Measurements from ENCODE around the gene EPS8.

EPS8 gene

GRCh38 chr12:15581006-15581405 lies 208.2 kb downstream of the EPS8 start:
- in situ Hi-C loops (cut with HindIII; ENCODE audit: low pct_unique_long_range_greater_than_20kb, low sequenced_read_pairs): no loop called here
- no peak for TF ChIP-seq JUND (IDR thresholded peaks at IDR 0.05; ENCODE audit: low read depth)
- no peak for DNase-seq (ENCODE audit: low read depth in 1 of 2, low spot score in 1 of 2)

GRCh38 chr12:15580431-15580830 lies 208.8 kb downstream of the EPS8 start:
- DNase-seq (ENCODE audit: low read depth in 1 of 2, low spot score in 1 of 2): no peak
- no peak for TF ChIP-seq JUND (IDR thresholded peaks at IDR 0.05; ENCODE audit: low read depth)
- in situ Hi-C loops (cut with HindIII; ENCODE audit: low pct_unique_long_range_greater_than_20kb, low sequenced_read_pairs): no loop called here

- in situ Hi-C loops (cut with HindIII; ENCODE audit: low pct_unique_long_range_greater_than_20kb, low sequenced_read_pairs): no loop called here
- no peak for TF ChIP-seq JUND (IDR thresholded peaks at IDR 0.05; ENCODE audit: low read depth)
- no peak for DNase-seq (ENCODE audit: low read depth in 1 of 2, low spot score in 1 of 2)
These were observed 213.3 kb downstream of the EPS8 start for GRCh38 chr12:15575671-15576541.

GRCh38 chr12:15574353-15574752 lies 214.8 kb downstream of the EPS8 start:
- DNase-seq (ENCODE audit: low read depth in 1 of 2, low spot score in 1 of 2): no peak
- in situ Hi-C loops (cut with HindIII; ENCODE audit: low pct_unique_long_range_greater_than_20kb, low sequenced_read_pairs): no loop called here
- no peak for TF ChIP-seq JUND (IDR thresholded peaks at IDR 0.05; ENCODE audit: low read depth)

Measured in T47D (cell line).